ENCODE data around the gene MAP2.

The MAP2 gene

GRCh38 chr2:209460151-209460761, 36.4 kb downstream of the MAP2 start:
- no peak for DNase-seq (ENCODE audit: low read depth)
- TF ChIP-seq CTCF (conservative IDR thresholded peaks at IDR 0.05; ENCODE audit: low read depth, low read length) = no peak

GRCh38 chr2:209463226-209463625, 39.4 kb downstream of the MAP2 start:
- peak; percentile 38 for DNase-seq (ENCODE audit: low read depth)
- H3K4me3 ChIP-seq (ENCODE audit: low read depth, low read length) = no peak overlapping the region
- peak; percentile 57 for TF ChIP-seq CTCF (conservative IDR thresholded peaks at IDR 0.05; ENCODE audit: low read depth, low read length)

More at GRCh38 chr2:209460151-209460761, 36.4 kb downstream of the MAP2 start:
- no peak overlapping the region for H3K4me3 ChIP-seq (ENCODE audit: low read depth, low read length)

GRCh38 chr2:209463835-209464234, 40.0 kb downstream of the MAP2 start:
- TF ChIP-seq CTCF (conservative IDR thresholded peaks at IDR 0.05; ENCODE audit: low read depth, low read length) = no peak
- no peak for DNase-seq (ENCODE audit: low read depth)
- H3K4me3 ChIP-seq (ENCODE audit: low read depth, low read length) = no peak overlapping the region

- no peak for DNase-seq (ENCODE audit: low read depth)
- TF ChIP-seq CTCF (conservative IDR thresholded peaks at IDR 0.05; ENCODE audit: low read depth, low read length) = no peak
- H3K4me3 ChIP-seq (ENCODE audit: low read depth, low read length) = no peak overlapping the region
Measured at GRCh38 chr2:209468846-209469245, 45.0 kb downstream of the MAP2 start.

- H3K4me3 ChIP-seq (ENCODE audit: low read depth, low read length) = no peak overlapping the region
- no peak for TF ChIP-seq CTCF (conservative IDR thresholded peaks at IDR 0.05; ENCODE audit: low read depth, low read length)
- peak; percentile 11 for DNase-seq (ENCODE audit: low read depth)
Measured at GRCh38 chr2:209469481-209469880, 45.6 kb downstream of the MAP2 start.

DNA sequence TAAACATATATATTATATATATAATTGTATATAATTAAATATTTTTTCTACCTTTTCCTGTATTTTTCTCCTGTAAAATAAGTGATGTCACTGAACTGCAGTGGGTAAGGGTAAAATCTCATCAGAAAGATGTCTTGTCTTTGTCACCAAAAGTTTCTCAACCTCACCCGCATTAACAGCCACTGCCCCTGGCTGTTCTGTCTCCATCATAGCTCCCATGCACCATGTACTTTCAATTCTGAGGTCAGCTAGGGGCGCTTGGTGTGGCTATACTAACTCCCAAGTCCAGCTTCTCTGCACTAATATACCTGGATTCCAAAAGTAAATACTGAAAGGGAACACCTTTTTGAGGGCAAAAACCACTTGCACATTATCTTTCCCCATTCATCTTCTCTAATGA, 46.6 kb downstream of the MAP2 start:
- H3K4me3 ChIP-seq (ENCODE audit: low read depth, low read length) = no peak overlapping the region
- TF ChIP-seq CTCF (conservative IDR thresholded peaks at IDR 0.05; ENCODE audit: low read depth, low read length) = no peak
- no peak for DNase-seq (ENCODE audit: low read depth)

DNA sequence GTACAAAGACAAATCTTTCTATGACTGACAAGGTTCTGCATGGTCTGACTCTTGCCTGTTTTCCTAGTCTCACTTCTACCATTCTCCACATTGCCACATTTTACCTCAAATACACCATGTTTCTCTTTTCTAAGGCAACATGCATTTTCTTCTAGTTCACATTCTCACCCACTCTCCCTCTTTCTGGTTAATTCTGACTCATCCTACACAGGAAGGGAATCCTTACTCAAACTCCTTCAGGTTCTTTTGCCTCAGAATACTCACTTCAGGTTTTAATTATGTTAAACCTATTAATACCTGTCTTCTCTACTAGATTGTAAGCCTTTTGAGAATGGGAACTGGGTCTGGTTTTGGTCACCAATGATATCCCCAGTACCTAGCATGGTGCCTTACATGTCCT, 47.2 kb downstream of the MAP2 start:
- TF ChIP-seq CTCF (conservative IDR thresholded peaks at IDR 0.05; ENCODE audit: low read depth, low read length) = no peak
- peak; percentile 77 for DNase-seq (ENCODE audit: low read depth)
- no peak overlapping the region for H3K4me3 ChIP-seq (ENCODE audit: low read depth, low read length)
